T-helper 2 cell treated with Interferon-gamma antibody and Interleukin-4, amounts not matched to agents 5 μg/mL and 100 μg/mL, for 36 hours (primary cell): ENCODE data around the gene NCOA1.
"Not testable (repeated sequence)": the region's sequence is repeated elsewhere in the genome, so short reads cannot be mapped to it uniquely, and the experiment has no call there.

Source experiments
- DNase-seq: peaks from one replicate; pipeline ENCODE4 v3.0.0; 2021; ENCODE audit warnings: low spot score
- H3K27ac Mint-ChIP-seq: one replicate; pipeline ENCODE4 v1.8.0; 2021; ENCODE audit warnings: mild to moderate bottlenecking, mixed read lengths
- H3K27me3 Mint-ChIP-seq: one replicate; pipeline ENCODE4 v1.8.0; 2021; ENCODE audit warnings: low read depth, mixed read lengths
- H3K36me3 Mint-ChIP-seq: one replicate; pipeline ENCODE4 v1.8.0; 2021; ENCODE audit warnings: low read depth, mixed read lengths
- H3K4me1 Mint-ChIP-seq: one replicate; pipeline ENCODE4 v1.8.0; 2021; ENCODE audit warnings: low read depth, mixed read lengths
- H3K4me3 Mint-ChIP-seq: one replicate; pipeline ENCODE4 v1.8.0; 2022; ENCODE audit warnings: mild to moderate bottlenecking, moderate library complexity, mixed read lengths
- H3K9me3 Mint-ChIP-seq: one replicate; pipeline ENCODE4 v1.8.0; 2021; ENCODE audit warnings: mixed read lengths

Gene NCOA1

DNA sequence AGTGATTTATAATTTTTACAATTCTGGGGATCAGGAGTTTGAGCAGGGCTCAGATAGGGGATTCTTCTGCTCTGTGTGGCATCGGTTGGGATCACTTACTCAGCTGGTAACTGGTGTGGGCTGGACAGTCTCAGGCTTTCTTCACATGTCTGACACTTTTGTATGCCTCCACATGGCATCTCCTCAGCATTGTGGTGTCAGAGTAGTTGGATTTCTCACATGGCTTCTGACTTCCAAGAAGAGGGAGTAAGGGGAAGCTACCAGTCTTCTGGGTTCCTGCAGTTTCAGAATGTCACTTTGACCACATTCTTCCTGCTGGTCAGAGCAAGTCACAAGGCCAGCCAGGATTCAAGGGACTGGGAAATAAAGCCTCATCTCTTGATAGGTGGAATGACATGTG, 55.6 kb downstream of the NCOA1 start:
- H3K36me3 Mint-ChIP-seq = peaks cover 16% of the 10 kb centered on the region
- peaks cover 14% of the 10 kb centered on the region for H3K4me1 Mint-ChIP-seq
- peaks cover 32% of the 10 kb centered on the region for H3K9me3 Mint-ChIP-seq
- DNase-seq = no peak
- no peak overlapping the region for H3K4me3 Mint-ChIP-seq
- H3K27me3 Mint-ChIP-seq = no peaks in the 10 kb centered on the region
- H3K27ac Mint-ChIP-seq = no peak overlapping the region

GRCh38 chr2:24548058-24548457, 57.0 kb downstream of the NCOA1 start:
- no peaks in the 10 kb centered on the region for H3K27me3 Mint-ChIP-seq
- no peak overlapping the region for H3K27ac Mint-ChIP-seq
- peaks cover 15% of the 10 kb centered on the region for H3K4me1 Mint-ChIP-seq
- H3K9me3 Mint-ChIP-seq = peaks cover 27% of the 10 kb centered on the region
- no peak overlapping the region for H3K4me3 Mint-ChIP-seq
- no peak for DNase-seq
- H3K36me3 Mint-ChIP-seq = peaks cover 19% of the 10 kb centered on the region

- not testable (repeated sequence) for DNase-seq, H3K4me1 Mint-ChIP-seq, H3K4me3 Mint-ChIP-seq, H3K27ac Mint-ChIP-seq, H3K27me3 Mint-ChIP-seq
- Mint-ChIP-seq H3K9me3 (peaks cover 16% of the 10 kb centered on the region), H3K36me3 (peaks cover 14% of the 10 kb centered on the region)
Measured at GRCh38 chr2:24550301-24550700, 59.2 kb downstream of the NCOA1 start.

DNA sequence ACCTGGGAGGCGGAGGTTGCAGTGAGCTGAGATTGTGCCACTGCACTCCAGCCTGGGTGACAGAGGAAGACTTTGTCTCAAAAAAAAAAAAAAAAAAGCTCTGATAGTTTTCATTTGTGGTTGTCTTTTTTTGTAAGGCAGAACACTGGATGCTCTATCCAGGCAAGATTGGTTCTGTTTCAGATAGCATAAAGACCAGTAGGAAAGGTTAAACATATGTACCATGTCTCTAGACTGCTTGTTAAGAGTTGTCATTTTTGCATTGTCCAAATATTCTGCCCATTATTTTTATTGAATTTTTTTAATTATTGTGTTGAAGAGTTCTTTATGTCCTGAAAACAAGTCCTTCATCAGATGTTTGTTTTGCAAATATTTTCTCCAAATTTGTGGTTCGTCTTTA, 60.0 kb downstream of the NCOA1 start:
- no peak for DNase-seq
- no peaks in the 10 kb centered on the region for H3K27me3 Mint-ChIP-seq
- H3K27ac Mint-ChIP-seq = no peak overlapping the region
- no peak overlapping the region for H3K4me3 Mint-ChIP-seq
- H3K9me3 Mint-ChIP-seq = peaks cover 23% of the 10 kb centered on the region
- peaks cover 1% of the 10 kb centered on the region for H3K4me1 Mint-ChIP-seq
- H3K36me3 Mint-ChIP-seq = peaks cover 19% of the 10 kb centered on the region

- H3K9me3 Mint-ChIP-seq = peaks cover 36% of the 10 kb centered on the region
- peaks cover 1% of the 10 kb centered on the region for H3K4me1 Mint-ChIP-seq
- DNase-seq = no peak
- H3K4me3 Mint-ChIP-seq = no peak overlapping the region
- H3K27ac Mint-ChIP-seq = no peak overlapping the region
- peaks cover 25% of the 10 kb centered on the region for H3K36me3 Mint-ChIP-seq
- H3K27me3 Mint-ChIP-seq = no peaks in the 10 kb centered on the region
Measured at GRCh38 chr2:24552836-24553235, 61.8 kb downstream of the NCOA1 start.

DNA sequence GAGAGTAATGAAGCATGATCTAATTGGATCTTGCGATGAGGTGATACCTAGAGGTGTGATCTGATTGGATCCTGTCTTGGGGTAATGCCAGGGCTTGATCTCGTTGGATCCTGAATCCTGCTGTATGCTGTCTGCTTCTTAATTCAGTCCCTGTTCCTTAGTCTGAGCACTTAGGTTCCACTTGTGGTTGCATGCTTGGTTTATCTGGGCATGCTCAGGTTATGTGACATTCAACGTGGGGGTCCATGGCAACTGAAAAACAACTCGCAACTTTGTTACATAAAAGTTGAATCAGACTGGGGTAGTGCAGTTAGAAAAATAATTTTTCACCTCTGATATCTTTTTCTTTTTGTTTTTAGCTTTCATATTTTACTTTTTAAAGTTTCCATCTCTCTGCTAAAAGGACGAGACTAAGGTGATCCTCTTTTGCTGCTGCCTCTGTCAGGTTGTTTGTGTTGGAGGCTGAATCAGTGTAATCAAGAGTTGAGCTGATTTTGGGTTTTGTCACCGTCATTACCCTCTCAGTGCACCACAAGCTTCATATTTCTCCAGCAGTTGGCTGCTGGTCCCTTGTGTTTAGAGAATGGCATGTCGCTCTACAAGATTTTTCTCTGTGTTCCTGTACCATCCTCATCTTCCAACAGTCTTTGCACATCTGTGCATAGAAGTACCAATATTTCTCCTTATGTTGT, 67.9 kb downstream of the NCOA1 start:
- DNase-seq = no peak
- no peaks in the 10 kb centered on the region for H3K4me1 Mint-ChIP-seq
- no peak overlapping the region for H3K27ac Mint-ChIP-seq
- H3K36me3 Mint-ChIP-seq = peaks cover 23% of the 10 kb centered on the region
- H3K9me3 Mint-ChIP-seq = peaks cover 31% of the 10 kb centered on the region
- no peak overlapping the region for H3K4me3 Mint-ChIP-seq
- H3K27me3 Mint-ChIP-seq = no peaks in the 10 kb centered on the region

DNA sequence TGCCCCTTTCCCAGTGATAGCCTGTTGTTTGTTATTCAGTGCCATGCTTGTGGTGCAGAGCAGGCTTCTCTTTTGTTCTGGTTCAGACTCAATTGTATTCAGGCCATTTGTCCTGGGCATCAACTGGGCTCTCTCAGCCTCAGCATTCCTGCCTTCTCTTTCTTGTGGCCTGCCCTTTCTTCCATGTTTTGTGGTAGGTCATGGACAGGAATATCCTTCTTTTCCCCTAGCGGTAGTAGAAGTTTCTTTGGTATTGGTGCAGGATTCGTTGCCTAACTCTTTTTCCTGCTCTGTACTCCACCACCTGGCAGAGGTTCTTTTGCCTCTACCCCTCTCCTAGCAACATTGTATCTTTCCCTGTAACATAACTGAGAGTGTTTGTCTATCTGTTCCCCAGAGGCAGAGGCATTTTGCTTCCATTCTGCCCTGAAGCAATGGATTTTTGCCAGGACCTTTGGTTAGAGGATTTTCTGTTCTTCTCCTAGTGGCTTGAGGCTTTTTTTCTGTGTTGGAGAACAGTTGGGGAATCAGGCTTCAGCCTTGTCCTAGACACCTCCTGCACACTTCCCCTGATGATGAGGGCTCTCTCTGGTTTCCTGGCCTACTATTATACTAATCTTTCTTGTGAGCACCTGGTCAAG, 68.5 kb downstream of the NCOA1 start:
- peaks cover 26% of the 10 kb centered on the region for H3K9me3 Mint-ChIP-seq
- DNase-seq = no peak
- no peak overlapping the region for H3K4me3 Mint-ChIP-seq
- H3K4me1 Mint-ChIP-seq = no peaks in the 10 kb centered on the region
- H3K27ac Mint-ChIP-seq = no peak overlapping the region
- H3K27me3 Mint-ChIP-seq = no peaks in the 10 kb centered on the region
- H3K36me3 Mint-ChIP-seq = peaks cover 28% of the 10 kb centered on the region

GRCh38 chr2:24565537-24565936, 74.5 kb downstream of the NCOA1 start:
- no peaks in the 10 kb centered on the region for H3K27me3 Mint-ChIP-seq
- H3K27ac Mint-ChIP-seq = no peak overlapping the region
- H3K9me3 Mint-ChIP-seq = peaks cover 5% of the 10 kb centered on the region
- no peak for DNase-seq
- peaks cover 30% of the 10 kb centered on the region for H3K36me3 Mint-ChIP-seq
- H3K4me3 Mint-ChIP-seq = no peak overlapping the region
- peaks cover 9% of the 10 kb centered on the region for H3K4me1 Mint-ChIP-seq

DNA sequence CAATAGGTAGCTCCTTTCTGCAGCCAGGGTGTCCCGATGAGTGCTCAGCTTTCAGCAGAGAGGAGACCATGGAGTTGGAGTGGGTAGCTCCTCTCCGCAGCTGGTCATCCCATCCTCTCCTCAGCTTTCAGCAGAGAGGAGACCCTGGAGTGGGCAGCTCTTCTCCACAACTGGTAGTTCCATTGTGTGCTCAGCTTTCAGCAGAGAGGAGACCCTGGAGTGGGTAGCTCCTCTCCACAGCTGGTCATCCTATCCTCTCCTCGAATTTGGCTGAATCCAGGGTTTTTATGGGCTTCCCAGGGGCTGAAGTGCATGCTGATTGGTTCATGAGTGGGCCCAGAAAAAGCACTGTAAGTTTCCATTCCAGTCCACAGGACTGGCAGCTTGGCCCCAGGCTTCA, 75.2 kb downstream of the NCOA1 start:
- H3K36me3 Mint-ChIP-seq = peaks cover 30% of the 10 kb centered on the region
- no peak overlapping the region for H3K4me3 Mint-ChIP-seq
- H3K27me3 Mint-ChIP-seq = no peaks in the 10 kb centered on the region
- H3K4me1 Mint-ChIP-seq = peaks cover 9% of the 10 kb centered on the region
- H3K9me3 Mint-ChIP-seq = peaks cover 5% of the 10 kb centered on the region
- DNase-seq = no peak
- H3K27ac Mint-ChIP-seq = no peak overlapping the region

DNA sequence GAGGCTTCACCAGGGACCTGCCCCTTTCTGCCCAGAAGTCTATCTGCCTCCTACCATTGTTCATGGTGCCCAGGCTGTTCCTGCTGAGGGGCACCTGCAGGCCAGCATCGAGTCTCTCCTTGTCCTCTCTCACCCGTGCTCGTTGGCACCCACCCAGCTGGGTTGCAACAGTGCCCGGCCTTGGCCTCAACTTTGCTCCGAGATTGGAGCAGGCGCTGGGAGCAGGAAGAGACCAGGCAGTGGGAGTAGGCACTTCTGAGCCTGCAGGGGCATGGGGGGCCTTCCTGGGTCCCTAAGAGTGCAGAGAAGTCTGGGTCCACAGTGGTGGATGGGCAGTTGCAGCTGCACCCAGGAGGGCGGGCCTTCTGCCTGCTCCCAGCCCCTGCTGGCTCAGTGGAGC, 75.6 kb downstream of the NCOA1 start:
- no peak for DNase-seq
- H3K4me1 Mint-ChIP-seq = peaks cover 9% of the 10 kb centered on the region
- H3K9me3 Mint-ChIP-seq = peaks cover 5% of the 10 kb centered on the region
- H3K4me3 Mint-ChIP-seq = no peak overlapping the region
- H3K27me3 Mint-ChIP-seq = no peaks in the 10 kb centered on the region
- no peak overlapping the region for H3K27ac Mint-ChIP-seq
- peaks cover 30% of the 10 kb centered on the region for H3K36me3 Mint-ChIP-seq

DNA sequence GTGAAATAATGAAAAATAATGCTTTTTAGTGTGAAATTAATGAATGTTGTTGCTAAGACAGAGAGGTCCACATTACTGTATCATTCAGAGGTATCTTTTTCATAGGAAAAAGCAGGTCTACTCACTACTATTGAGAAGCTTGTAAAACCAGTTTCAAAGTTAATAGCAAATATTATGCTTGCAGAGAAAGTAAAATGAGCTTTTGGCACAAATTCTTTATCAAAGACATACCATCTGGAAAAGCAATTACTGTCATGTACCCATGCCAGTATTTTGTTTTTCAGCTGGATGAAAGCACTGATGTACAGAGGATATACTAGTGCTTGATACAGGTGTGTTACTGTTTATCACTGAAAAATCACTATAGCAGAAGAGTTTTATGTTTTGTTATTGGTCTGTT, 77.5 kb downstream of the NCOA1 start:
- Mint-ChIP-seq H3K4me1 (peaks cover 20% of the 10 kb centered on the region), H3K27ac (no peak overlapping the region), H3K36me3 (peaks cover 30% of the 10 kb centered on the region), H3K4me3 (no peak overlapping the region), H3K9me3 (peaks cover 5% of the 10 kb centered on the region), H3K27me3 (no peaks in the 10 kb centered on the region)
- no peak for DNase-seq

GRCh38 chr2:24569565-24569964, 78.5 kb downstream of the NCOA1 start:
- Mint-ChIP-seq H3K4me1 (peaks cover 23% of the 10 kb centered on the region), H3K36me3 (peaks cover 24% of the 10 kb centered on the region)
- not testable (repeated sequence) for H3K27ac Mint-ChIP-seq, H3K27me3 Mint-ChIP-seq, DNase-seq, H3K4me3 Mint-ChIP-seq, H3K9me3 Mint-ChIP-seq

GRCh38 chr2:24570225-24570624, 79.2 kb downstream of the NCOA1 start:
- H3K36me3 Mint-ChIP-seq = peaks cover 20% of the 10 kb centered on the region
- peaks cover 5% of the 10 kb centered on the region for H3K9me3 Mint-ChIP-seq
- H3K27ac Mint-ChIP-seq = no peak overlapping the region
- DNase-seq = no peak
- H3K27me3 Mint-ChIP-seq = no peaks in the 10 kb centered on the region
- no peak overlapping the region for H3K4me3 Mint-ChIP-seq
- peaks cover 24% of the 10 kb centered on the region for H3K4me1 Mint-ChIP-seq

- Mint-ChIP-seq H3K27ac (no peak overlapping the region), H3K27me3 (no peaks in the 10 kb centered on the region), H3K4me1 (peaks cover 36% of the 10 kb centered on the region)
Measured at GRCh38 chr2:24571828-24572442, 80.9 kb downstream of the NCOA1 start.

More at GRCh38 chr2:24571828-24572442, 80.9 kb downstream of the NCOA1 start:
- H3K36me3 Mint-ChIP-seq = peaks cover 6% of the 10 kb centered on the region
- no peak for DNase-seq
- H3K9me3 Mint-ChIP-seq = peaks cover 4% of the 10 kb centered on the region
- H3K4me3 Mint-ChIP-seq = no peak overlapping the region
